GM18505 (cell line): Measurements from ENCODE around the gene RPTOR.
"Not testable (repeated sequence)": the region's sequence is repeated elsewhere in the genome, so short reads cannot be mapped to it uniquely, and the experiment has no call there.

Source experiments
- ATAC-seq: cut with Tn5 transposase; IDR thresholded peaks from one replicate; pipeline ENCODE4 v1.9.1; 2021; ENCODE audit not compliant: unreplicated experiment
- POLR2A ChIP-seq: IDR thresholded peaks from 4 replicates; pipeline ENCODE4 v1.6.1; 2011; ENCODE audit warnings: borderline replicate concordance; ENCODE audit not compliant: insufficient read depth, insufficient read length; ENCODE audit errors: extremely low read depth

RPTOR gene

GRCh38 chr17:80732268-80732667 lies 187.6 kb downstream of the RPTOR start:
- no peak for ATAC-seq

GRCh38 chr17:80737106-80738019 lies 192.7 kb downstream of the RPTOR start:
- peak; percentile 76 for ATAC-seq
- peak; percentile 42 for TF ChIP-seq POLR2A

More at GRCh38 chr17:80732268-80732667, 187.6 kb downstream of the RPTOR start:
- TF ChIP-seq POLR2A: no peak

GRCh38 chr17:80738020-80738808 lies 193.6 kb downstream of the RPTOR start:
- peak; percentile 32 for TF ChIP-seq POLR2A
- peak; percentile 12 for ATAC-seq

GRCh38 chr17:80738987-80739730 lies 194.5 kb downstream of the RPTOR start:
- no peak for ATAC-seq
- TF ChIP-seq POLR2A: no peak

GRCh38 chr17:80740141-80740540 lies 195.5 kb downstream of the RPTOR start:
- TF ChIP-seq POLR2A: no peak

GRCh38 chr17:80742091-80742490 lies 197.5 kb downstream of the RPTOR start:
- no peak for ATAC-seq
- TF ChIP-seq POLR2A: no peak

More at GRCh38 chr17:80740141-80740540, 195.5 kb downstream of the RPTOR start:
- ATAC-seq: no peak

GRCh38 chr17:80742581-80743180 lies 198.0 kb downstream of the RPTOR start:
- ATAC-seq: no peak
- no peak for TF ChIP-seq POLR2A

GRCh38 chr17:80743181-80743771 lies 198.6 kb downstream of the RPTOR start:
- ATAC-seq: no peak
- no peak for TF ChIP-seq POLR2A

- ATAC-seq: not testable (repeated sequence)
Observed at GRCh38 chr17:80743973-80744372, 199.3 kb downstream of the RPTOR start.

GRCh38 chr17:80744725-80745124 lies 200.1 kb downstream of the RPTOR start:
- ATAC-seq: not testable (repeated sequence)

- no peak for ATAC-seq
- no peak for TF ChIP-seq POLR2A
Observed at GRCh38 chr17:80745183-80745582, 200.5 kb downstream of the RPTOR start.

GRCh38 chr17:80746262-80746935 lies 201.8 kb downstream of the RPTOR start:
- no peak for ATAC-seq
- TF ChIP-seq POLR2A: no peak

- no peak for TF ChIP-seq POLR2A
- no peak for ATAC-seq
Observed at GRCh38 chr17:80747469-80747868, 202.8 kb downstream of the RPTOR start.

- ATAC-seq: no peak
- TF ChIP-seq POLR2A: no peak
Observed at GRCh38 chr17:80749611-80750010, 205.0 kb downstream of the RPTOR start.
